ENCODE results near the gene PDE7B. TPM values are rescaled to one million over a fixed set of nuclear protein-coding genes. Genes with fewer than 3 reads are reported as not detected.
A peak's percentile ranks its signal among the peaks of the same experiment; 100 is the strongest.
"Not testable (repeated sequence)": the region's sequence is repeated elsewhere in the genome, so short reads cannot be mapped to it uniquely, and the experiment has no call there.

The PDE7B gene
- total RNA-seq, 1 donor from 2014 or later = 1.0 TPM

- DNase-seq (ENCODE audit: low read depth) = no peak
Measured at GRCh38 chr6:135842618-135843392, 8.7 kb upstream of the PDE7B start.

DNA sequence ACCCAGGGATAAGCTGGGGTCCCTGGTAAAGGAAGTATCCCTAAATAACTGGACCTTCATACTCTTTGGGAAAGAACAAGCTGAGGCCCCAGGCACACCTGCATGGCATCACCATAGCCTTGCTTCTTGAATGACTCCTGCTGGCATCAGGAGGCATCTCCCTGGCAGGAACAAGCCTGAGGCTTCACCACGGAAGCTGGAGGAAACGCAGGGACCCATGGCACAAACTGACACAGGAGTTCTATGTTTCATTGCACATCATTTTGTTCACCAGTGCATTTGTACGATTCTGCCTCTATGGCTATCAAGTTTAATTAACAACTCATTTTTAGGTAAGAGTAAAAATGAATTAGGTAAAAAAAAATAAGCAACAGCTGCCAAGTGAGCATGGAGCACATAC is 619 bp upstream of the PDE7B start:
- no peak for DNase-seq (ENCODE audit: low read depth)

DNA sequence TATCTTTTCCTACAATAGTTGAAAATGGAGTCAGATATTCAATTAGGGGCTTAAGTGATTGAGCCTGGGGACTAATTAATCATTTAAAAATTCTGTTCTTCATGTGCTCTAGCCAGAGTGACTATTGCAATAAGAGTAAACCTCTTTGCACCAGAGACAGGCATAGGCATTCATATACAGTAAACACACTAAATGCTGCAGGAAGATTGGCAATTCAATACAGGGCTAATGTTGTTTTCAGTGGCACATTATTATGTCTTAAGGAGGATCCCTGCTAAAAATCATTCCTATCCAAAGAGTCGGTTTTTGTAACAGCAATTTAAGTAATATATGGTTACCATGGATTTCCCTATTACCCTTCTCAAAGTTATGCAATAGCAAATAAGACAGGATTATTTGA is 1.2 kb downstream of the PDE7B start:
- DNase-seq (ENCODE audit: low read depth) = no peak

DNA sequence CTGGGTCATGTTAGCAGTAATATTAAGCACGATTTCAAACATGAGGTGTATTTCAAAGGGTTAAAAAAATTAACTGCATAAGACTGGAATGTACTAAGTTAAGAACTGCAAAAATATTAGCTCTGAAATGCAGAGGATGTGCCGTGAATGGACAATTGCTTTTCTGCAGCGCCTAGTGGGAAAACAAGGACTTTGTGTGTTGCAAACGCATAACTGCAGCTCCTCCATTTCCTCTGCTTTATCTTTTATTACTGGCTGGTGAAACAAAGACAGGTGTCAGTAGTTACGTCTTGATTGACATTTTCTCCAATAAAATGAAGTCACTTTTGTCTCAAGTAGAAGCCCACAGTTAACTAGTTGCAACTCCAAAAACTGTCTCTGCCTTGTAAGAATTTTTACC is 1.7 kb downstream of the PDE7B start:
- no peak for DNase-seq (ENCODE audit: low read depth)

- DNase-seq (ENCODE audit: low read depth) = no peak
Measured at GRCh38 chr6:135853986-135854385, 2.5 kb downstream of the PDE7B start.

- DNase-seq (ENCODE audit: low read depth) = no peak
Measured at GRCh38 chr6:135854799-135855198, 3.3 kb downstream of the PDE7B start.

- DNase-seq (ENCODE audit: low read depth) = no peak
Measured at GRCh38 chr6:135858931-135859330, 7.4 kb downstream of the PDE7B start.

DNA sequence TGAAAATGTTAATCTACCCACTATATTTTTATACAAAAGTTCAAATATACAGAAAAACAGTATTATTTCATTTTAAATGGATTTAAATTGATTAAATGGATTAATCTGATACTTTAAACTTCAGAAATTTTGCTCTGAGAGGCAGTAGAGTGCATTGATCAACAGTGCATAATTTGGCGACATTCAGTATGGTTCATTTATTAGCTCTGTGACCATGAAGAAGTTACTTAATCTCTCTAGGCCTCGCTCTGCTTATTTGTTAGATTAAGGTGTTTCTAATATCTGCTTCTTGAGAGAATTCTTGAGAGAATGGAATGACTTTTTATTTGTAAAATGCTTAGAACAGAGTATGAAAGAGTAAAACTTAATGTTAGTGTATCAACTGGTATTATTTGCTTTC is 8.9 kb downstream of the PDE7B start:
- no peak for DNase-seq (ENCODE audit: low read depth)

DNA sequence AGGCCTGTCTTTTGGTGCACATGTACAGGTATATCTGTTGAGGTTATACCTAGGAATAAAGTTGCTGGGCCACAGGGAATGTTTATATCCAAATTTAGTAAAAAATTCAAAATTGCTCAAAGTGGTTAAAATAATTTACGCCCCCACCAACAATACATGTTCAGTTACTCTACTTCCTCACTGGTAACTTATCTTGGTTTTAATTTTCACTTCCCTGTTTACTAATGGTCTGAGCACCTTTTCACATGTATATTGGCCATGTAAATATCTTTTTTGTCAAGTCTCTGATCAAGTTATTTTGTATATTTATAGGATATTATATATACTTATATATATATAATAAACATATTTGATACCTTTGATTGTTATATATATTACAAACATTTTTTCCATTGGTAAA is 9.7 kb downstream of the PDE7B start:
- DNase-seq (ENCODE audit: low read depth) = no peak

DNA sequence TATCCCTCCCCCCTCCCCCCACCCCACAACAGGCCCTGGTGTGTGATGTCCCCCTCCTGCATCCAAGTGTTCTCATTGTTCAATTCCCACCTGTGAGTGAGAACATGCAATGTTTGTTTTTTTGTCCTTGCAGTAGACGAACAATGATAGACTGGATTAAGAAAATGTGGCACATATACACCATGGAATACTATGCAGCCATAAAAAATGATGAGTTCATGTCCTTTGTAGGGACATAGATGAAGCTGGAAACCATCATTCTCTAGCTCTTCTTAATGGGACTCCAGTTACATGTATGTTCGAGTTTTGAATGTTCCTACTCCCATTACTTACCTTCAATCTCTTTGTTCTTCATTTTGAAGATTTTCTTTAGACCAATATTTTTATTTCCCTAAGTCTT is 13.4 kb downstream of the PDE7B start:
- not testable (repeated sequence) for DNase-seq (ENCODE audit: low read depth)

- DNase-seq (ENCODE audit: low read depth) = no peak
Measured at GRCh38 chr6:135866445-135867123, 15.1 kb downstream of the PDE7B start.

DNA sequence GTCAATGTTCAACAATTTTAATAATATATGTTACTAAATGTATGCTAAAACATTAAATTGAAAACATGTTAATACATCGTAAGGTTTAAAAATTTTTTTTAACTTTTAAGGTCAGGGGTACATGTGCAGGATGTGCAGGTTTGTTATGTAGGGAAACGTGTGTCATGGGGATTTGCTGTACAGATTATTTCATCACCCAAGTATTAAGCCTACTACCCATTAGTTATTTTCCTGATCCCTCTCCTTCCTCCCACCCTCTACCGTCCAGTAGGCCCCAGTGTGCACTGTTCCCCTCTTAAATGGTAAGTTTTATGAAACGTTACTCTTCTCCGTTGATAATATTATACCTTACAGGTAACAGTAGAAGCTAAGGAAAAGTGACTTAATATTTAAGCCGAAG is 15.8 kb downstream of the PDE7B start:
- DNase-seq (ENCODE audit: low read depth) = no peak

GRCh38 chr6:135869857-135870256 is 18.4 kb downstream of the PDE7B start:
- DNase-seq (ENCODE audit: low read depth) = no peak

DNA sequence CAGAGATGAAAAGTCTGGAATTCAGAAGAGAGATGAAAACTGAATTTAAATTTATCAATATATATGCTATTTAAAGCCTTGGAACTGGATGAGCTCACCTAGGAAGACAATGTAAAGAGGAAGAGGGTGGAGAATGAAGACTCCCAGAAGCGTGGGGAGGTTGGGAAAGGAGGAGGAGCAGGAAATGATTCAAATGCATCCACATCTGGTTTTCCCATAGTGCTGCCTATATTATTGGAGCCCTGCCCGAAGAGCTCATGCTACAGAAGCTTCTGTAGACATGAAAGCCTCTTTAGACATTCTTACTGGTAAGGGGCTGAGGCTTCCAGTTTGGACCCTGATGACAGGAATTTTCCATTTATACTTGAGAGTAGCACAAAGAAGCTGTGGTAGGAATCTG is 19.2 kb downstream of the PDE7B start:
- no peak for DNase-seq (ENCODE audit: low read depth)

DNA sequence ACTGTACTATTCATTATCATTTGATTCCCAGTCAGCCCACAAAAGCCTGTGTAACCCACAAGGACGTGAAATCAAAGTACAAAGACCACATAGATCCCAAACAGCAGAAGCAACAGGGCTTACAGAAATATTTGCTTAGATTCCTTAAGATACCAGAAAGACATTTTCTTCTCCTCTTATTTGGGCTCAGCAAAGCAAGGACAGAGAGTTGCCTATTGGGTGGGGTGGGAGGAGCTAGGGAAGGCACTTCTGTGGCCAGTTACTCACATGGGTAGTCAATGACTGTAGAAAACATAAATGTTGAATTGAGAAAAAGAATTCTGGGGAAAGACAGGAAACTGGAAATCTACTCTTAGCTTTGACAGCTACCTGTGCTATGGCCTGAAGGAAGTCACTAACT is 19.8 kb downstream of the PDE7B start:
- DNase-seq (ENCODE audit: low read depth) = peak; percentile 33

GRCh38 chr6:135871878-135872277 is 20.4 kb downstream of the PDE7B start:
- DNase-seq (ENCODE audit: low read depth) = peak; percentile 46

GRCh38 chr6:135875446-135875845 is 23.9 kb downstream of the PDE7B start:
- no peak for DNase-seq (ENCODE audit: low read depth)

DNA sequence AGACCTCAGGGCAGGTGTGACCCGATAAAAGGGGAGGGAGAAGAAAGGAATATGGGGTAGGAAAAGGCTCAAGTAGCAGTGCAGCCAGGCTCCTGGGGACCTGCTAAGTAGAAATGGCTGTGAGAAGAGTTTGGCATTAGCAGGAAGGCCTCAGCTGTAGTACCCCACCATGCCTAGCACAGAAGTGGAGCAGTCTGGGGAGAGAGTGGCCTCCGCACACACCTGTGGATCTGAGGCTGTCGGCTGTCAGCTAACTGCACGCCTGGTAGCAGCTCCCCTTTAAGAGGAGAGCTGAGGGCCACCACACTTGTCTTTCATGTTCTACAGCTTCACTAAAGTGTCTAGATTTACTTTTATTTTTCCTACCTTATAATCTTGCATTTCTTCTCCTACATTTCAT is 24.6 kb downstream of the PDE7B start:
- DNase-seq (ENCODE audit: low read depth) = no peak

DNA sequence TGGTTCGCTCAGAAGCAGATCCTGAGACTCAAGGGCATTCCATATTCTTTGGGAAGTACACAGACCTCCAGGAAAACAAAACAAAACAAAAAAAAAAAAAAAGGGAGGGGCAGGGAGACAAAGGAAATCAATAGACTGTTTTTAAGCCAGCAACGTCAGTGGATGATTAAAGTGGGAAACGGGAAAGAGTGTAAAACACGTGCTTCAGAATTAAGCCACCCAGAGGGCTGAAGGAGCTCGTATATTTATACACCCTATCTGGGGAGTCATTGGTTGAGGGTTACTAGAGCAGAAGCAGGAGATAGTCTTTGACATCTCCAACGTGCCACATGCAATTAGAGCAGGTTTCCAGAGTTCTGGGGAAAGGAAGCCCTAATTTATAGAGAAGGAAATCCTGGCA is 26.2 kb downstream of the PDE7B start:
- DNase-seq (ENCODE audit: low read depth) = no peak

- peak; percentile 43 for DNase-seq (ENCODE audit: low read depth)
Measured at GRCh38 chr6:135880066-135880972, 28.8 kb downstream of the PDE7B start.

- DNase-seq (ENCODE audit: low read depth) = no peak
Measured at GRCh38 chr6:135883045-135883444, 31.5 kb downstream of the PDE7B start.

DNA sequence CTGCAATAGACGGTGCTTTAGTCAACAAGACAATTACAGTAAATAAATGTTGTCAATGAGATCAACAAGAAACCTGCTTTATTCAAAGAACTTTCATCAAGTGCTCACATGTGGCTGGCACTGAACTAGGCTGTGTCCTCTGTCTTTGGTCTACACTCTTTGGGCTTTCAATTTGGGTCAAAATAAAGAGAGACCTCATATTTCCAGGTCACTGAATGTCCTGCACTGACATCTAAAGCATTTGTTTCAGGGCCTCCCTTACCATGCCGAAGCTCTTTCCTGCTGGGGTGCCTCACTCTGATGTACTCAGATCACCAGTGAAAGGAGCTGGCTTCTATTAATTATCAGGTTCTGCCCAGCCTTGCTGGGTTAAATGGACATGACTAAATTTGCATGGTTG is 32.0 kb downstream of the PDE7B start:
- no peak for DNase-seq (ENCODE audit: low read depth)
